Skin epidermis (tissue), 12 donors: ENCODE measurements around the gene HESX1.
A peak's percentile ranks its signal among the peaks of the same experiment; 100 is the strongest.

Experiments
- H3K27ac ChIP-seq, 21 experiments: fragments of 200-600 bp; sonication (generic) in 11 of 21; one replicate each; pipeline ENCODE4 v1.5.0; 2020; ENCODE audit warnings: mild to moderate bottlenecking in 3 of 21, inconsistent platforms in 2 of 21, moderate library complexity in 2 of 21
- H3K4me3 ChIP-seq, 7 experiments: fragments of 200-600 bp; sonication (generic) in 2 of 7; one replicate each; pipeline ENCODE4 v1.5.0; 2020; ENCODE audit warnings: inconsistent platforms in 2 of 7, mild to moderate bottlenecking in 2 of 7, moderate library complexity in 1 of 7

The HESX1 gene

DNA sequence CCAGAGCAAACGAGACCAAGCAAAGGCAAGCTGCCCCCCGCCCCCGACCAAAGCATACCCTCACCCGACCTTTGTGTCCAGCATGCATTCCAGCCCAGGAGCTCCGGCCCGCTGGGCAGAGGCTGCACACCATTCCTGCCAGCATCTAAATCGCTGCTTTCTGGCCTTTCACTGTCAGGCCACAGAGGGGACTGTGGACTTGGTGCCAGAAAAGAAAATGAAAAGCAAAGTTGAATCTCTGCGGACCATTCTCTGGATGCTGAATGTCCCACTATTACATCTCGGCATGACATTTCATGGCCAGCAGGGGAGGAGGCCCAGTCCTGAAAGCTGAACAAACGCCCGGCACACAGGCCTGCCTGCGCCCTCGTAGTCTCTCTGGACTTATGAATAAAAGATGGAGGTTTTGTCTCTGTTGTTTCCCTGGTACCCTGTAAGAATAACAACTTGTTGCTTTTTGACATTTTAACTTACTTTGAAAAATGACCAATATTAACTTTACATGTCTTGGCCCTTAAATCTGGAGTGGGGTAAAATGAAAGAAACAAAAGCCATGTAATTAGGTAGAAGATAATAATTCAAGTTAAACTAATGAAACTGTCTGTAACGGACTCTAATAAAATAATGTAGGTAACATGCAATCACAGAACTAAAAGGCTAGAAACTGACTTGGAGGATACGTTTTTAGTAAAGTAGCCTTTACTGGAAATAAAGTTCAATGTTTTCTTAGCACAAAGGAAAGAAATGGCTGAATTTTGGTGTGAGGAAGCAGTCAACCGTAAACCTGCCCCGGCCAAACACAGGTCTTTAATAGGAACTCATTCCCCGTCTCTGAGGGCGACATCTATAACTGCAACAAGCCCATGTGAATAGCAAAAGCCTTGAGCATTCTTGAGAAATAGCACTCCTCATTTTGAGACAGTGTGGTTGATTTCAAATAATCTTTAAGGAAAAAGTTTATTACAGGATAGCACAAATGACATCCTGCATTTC, 47.3 kb downstream of the HESX1 start:
- H3K4me3 ChIP-seq: no peak overlapping the region
- H3K27ac ChIP-seq: peak overlapping the region in 1 of 21 experiments; percentile 0

DNA sequence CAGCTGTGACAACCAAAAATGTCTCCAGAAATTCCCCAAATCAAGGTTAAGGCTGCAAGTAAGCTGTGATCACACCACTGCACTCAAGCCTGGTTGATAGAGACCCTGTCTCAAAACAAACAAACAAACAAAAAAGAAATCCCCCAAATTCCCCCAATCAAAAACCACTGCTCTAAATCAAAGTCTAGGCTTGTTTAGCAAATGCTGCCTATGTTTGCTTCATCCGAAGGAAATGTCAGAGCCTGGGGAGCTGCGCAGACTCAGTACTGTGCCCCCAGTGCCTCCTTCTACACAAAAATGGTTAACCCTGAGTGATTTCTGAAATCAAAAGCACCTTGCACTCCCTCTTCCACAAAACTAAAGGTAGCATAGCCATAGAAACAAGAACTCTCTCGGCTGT, 48.0 kb downstream of the HESX1 start:
- no peak overlapping the region for H3K4me3 ChIP-seq
- peak overlapping the region in 1 of 21 experiments; percentile 0 for H3K27ac ChIP-seq

DNA sequence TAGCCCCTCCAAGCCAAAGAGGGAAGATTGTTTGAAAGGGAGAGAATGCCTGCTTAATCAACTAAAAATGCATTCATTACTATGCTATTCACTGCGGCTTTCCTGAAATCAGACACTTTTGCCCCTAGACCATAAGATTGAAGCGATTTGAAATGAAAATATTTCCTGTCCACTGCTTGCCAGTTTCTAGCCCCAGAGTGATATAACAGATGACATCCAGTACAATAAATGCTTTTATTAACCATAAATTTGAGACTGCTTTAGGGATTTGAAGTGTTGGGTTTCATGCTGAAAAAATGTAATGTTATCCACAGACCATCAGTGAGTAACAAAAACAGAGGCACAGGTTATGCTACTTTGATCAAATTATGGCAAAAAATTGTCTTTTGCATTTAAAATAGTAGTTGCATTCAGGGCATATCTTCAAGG, 48.7 kb downstream of the HESX1 start:
- Histone ChIP-seq H3K27ac (no peak overlapping the region), H3K4me3 (no peak overlapping the region)

DNA sequence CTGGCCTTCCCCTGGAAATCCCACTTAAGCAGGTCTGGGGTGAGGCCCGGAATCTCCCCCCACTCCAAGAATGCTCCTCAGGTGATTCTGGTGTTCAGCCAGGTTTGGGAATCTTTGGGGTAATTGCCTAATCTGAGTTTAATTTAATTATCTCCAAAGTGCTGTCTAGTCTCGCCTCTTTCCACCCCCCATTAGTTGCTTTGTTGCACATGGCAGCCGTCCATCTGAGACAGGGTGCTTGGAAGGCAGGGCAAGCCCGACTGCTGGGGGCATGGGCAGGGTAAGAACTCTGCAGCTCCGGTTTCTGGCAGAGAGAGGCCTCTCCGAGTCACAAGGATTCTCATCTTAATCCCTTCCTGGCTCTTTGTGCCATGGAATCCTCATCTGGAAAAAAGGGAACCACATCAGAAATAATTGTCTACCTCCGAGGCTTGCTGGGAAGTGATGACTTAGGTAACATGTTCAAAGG, 49.6 kb downstream of the HESX1 start:
- no peak overlapping the region for H3K27ac ChIP-seq
- H3K4me3 ChIP-seq: no peak overlapping the region
